HG02610 (cell line): ENCODE measurements around the gene MRPL33.

Experiments used
- ATAC-seq: cut with Tn5 transposase; IDR thresholded peaks from one replicate; pipeline ENCODE4 v1.9.1; 2021; ENCODE audit warnings: mild to moderate bottlenecking, moderate library complexity; ENCODE audit not compliant: unreplicated experiment

MRPL33 gene

GRCh38 chr2:27806311-27807059, 35.0 kb downstream of the MRPL33 start:
- no peak for ATAC-seq

DNA sequence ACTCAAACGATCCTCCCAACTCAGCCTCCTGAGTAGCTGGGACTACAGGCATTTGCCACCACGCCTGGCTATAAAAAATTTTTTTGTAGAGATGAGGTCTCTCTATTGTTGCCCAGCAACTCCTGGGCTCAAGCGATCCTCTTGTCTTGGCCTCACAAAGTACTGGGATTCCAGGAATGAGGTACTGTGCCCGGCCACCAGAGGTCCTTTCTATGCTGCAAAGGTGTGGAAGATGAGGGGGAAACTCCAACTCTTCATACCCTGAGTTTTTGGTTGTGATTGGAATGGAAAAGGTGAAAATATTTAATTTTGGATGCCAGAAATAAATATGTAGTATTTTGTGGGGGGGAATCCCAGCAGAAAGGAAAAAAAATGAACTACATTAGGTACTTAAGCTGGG, 36.0 kb downstream of the MRPL33 start:
- ATAC-seq: no peak

DNA sequence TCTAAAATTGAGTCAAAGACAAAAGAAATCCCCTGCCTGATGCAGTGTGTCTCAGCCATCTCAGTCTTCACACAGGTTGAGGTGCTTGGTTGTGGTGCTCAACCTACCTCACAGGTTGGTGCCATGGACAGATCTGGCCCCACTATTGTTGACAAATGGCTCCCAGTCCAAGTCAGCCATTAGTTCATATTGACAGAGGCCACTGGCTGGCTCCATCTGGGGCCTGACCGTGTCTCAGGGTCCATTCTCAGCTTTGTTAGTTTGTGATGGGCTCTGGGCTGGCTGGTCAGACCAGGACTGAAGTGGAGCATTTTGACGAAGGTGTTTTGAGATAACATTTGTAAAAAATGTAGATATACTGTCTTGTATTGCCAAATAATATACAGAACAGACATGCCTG, 36.9 kb downstream of the MRPL33 start:
- ATAC-seq: no peak

DNA sequence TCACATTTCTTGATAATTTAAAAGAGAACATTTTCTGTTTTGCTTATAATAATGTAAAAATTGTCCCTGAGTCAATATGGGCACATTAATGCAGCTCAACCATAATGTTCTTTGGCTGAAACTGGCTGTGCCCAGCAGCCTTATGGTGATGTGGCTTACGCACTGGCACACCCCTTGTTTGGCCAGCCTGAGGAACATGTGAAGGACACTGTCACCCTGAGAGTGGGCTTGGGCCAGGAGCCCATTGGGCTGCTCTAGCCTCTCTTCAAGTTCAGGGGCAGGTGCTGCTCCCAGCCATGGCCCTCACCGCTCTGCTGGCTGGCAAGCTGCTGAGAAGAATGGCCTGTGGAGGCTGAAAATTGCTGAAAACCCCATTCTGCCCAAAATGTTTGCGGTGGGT, 37.5 kb downstream of the MRPL33 start:
- ATAC-seq: no peak

DNA sequence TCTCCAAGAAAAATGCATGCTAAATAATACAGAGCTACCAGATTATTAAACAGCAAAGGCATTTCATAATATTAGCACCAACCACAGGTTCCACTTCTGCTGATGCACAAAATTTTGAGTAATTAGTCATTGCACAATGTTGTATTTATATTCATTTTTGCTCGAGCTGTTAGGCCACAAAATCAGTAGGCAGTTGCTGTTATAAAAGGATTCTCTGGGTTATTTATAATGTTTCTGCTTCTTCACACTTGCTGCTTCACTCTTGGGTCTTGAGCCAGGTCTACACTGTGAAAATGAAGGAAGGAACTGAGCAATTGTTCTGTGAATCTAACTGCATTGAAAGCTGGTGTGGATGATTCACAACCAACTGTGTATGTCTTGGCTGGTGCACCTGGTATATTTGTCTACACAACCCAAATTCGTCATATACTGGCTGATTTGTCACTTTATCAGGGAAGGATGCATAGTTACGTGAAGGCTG, 38.3 kb downstream of the MRPL33 start:
- no peak for ATAC-seq

- ATAC-seq: no peak
Observed at GRCh38 chr2:27810455-27810854, 38.9 kb downstream of the MRPL33 start.

DNA sequence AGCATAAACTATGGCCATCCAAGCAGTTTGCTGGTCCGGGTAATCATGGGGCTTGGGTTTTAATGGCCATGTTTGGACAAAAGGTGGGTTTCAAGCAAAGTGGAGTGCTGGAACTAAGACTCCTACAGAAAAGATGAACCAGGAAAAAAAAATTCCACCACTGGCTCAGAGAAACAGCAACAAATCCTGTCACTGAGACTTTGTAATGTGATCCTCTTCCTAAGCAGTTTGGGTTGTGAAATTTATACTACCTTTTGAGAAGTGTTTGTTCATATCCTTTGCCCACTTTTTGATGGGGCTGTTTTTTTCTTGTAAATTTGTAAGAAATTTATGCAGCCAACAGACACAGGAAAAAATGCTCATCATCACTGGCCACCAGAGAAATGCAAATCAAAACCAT, 40.2 kb downstream of the MRPL33 start:
- no peak for ATAC-seq

- no peak for ATAC-seq
Observed at GRCh38 chr2:27814758-27815157, 43.2 kb downstream of the MRPL33 start.

GRCh38 chr2:27815860-27816438, 44.4 kb downstream of the MRPL33 start:
- ATAC-seq: no peak

GRCh38 chr2:27822049-27822448, 50.5 kb downstream of the MRPL33 start:
- ATAC-seq: no peak

GRCh38 chr2:27823135-27823534, 51.6 kb downstream of the MRPL33 start:
- no peak for ATAC-seq

- no peak for ATAC-seq
Observed at GRCh38 chr2:27823569-27823968, 52.0 kb downstream of the MRPL33 start.

DNA sequence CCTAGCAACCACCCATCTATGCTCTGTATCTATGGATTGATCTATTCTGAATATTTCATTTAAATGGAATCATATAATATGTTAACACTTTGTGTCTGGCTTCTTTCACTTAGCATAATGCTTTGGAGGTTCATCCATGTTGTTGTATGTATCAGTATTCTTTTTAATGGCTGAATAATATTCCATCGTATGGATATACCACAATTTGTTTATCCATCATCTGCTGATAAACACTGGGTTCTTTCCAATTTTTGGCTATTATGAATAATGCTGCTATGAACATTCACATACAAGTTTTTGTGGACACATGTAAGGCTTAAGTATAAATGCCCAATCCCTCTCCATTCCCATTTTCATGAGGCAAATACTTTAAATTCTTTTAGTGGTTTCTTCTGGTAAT, 52.9 kb downstream of the MRPL33 start:
- ATAC-seq: no peak

DNA sequence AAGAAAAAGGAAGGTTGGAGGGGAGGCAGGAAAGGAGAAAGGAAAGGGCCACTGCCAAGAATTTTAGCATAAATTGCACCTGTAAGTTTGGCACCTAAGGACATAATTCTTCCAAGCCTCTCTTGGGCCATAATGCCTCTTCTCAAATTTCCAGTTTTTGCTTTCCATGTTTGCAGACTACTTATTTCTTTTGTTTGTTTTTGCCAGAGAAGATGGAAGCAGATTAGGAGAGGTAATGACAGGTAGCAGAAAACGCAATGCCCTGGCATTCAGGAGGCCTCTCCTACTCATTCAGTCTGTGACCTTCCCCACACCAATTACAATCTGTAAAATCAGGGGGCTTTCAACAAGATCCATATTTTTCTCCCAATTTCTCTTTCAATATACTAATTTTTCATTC, 56.8 kb downstream of the MRPL33 start:
- no peak for ATAC-seq
